Body of pancreas (tissue), 4 donors: Measurements from ENCODE around the gene GRB2.

Source experiments
- POLR2A ChIP-seq, 3 donors: fragments of 450-650 bp; IDR thresholded peaks; one replicate each; pipeline ENCODE4 v1.6.1; 2016; ENCODE audit warnings: antibody characterized with exemption in 3 of 3, mild to moderate bottlenecking in 2 of 3
- TF ChIP-seq, protein P1 (sequence below), 7 experiments: fragments of 450-650 bp in 4 of 7; fragments of 200-600 bp in 3 of 7; sonication (generic) in 3 of 7; IDR thresholded peaks; one replicate each; pipeline ENCODE4 v1.5.1; 2016 to 2019; ENCODE audit warnings: antibody characterized with exemption in 7 of 7

- TF ChIP-seq, protein P1, sequence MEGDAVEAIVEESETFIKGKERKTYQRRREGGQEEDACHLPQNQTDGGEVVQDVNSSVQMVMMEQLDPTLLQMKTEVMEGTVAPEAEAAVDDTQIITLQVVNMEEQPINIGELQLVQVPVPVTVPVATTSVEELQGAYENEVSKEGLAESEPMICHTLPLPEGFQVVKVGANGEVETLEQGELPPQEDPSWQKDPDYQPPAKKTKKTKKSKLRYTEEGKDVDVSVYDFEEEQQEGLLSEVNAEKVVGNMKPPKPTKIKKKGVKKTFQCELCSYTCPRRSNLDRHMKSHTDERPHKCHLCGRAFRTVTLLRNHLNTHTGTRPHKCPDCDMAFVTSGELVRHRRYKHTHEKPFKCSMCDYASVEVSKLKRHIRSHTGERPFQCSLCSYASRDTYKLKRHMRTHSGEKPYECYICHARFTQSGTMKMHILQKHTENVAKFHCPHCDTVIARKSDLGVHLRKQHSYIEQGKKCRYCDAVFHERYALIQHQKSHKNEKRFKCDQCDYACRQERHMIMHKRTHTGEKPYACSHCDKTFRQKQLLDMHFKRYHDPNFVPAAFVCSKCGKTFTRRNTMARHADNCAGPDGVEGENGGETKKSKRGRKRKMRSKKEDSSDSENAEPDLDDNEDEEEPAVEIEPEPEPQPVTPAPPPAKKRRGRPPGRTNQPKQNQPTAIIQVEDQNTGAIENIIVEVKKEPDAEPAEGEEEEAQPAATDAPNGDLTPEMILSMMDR (IDR thresholded peaks at IDR 0.05) = peak; percentile 35 to 99 (median 85)
- TF ChIP-seq POLR2A (IDR thresholded peaks at IDR 0.05) = peak in 1 of 3 donors; percentile 23
These were observed 134.1 kb downstream of the GRB2 start for GRCh38 chr17:75271233-75271954.
